ENCODE results near the gene MTRR.

The MTRR gene

GRCh38 chr5:7868773-7869473 lies at the start of gene MTRR, which contains the start of gene FASTKD3:
TSS of gene MTRR (plus strand) at chr5:7869148. CDS start at chr5:7870795, 1,647 bp downstream.
TSS of gene FASTKD3 (minus strand) at chr5:7869031. CDS start at chr5:7868083, 948 bp downstream.
- DNase-seq, result peak; percentile 91

- no peak for DNase-seq
Measured at GRCh38 chr5:7822449-7822848, 46.5 kb upstream of the MTRR start.

- DNase-seq, result no peak
Measured at GRCh38 chr5:7823594-7823993, 45.4 kb upstream of the MTRR start.

- DNase-seq, result no peak
Measured at GRCh38 chr5:7824995-7825394, 44.0 kb upstream of the MTRR start.

GRCh38 chr5:7825630-7826029 lies 43.3 kb upstream of the MTRR start:
- no peak for DNase-seq

- DNase-seq, result no peak
Measured at GRCh38 chr5:7827610-7828009, 41.3 kb upstream of the MTRR start.

GRCh38 chr5:7828269-7828668 lies 40.7 kb upstream of the MTRR start:
- DNase-seq, result no peak

- DNase-seq, result no peak
Measured at GRCh38 chr5:7834982-7835381, 34.0 kb upstream of the MTRR start.

- DNase-seq, result no peak
Measured at GRCh38 chr5:7837403-7837802, 31.5 kb upstream of the MTRR start.

GRCh38 chr5:7842531-7842930 lies 26.4 kb upstream of the MTRR start:
- DNase-seq, result no peak

- DNase-seq, result no peak
Measured at GRCh38 chr5:7844901-7845300, 24.0 kb upstream of the MTRR start.

- no peak for DNase-seq
Measured at GRCh38 chr5:7845557-7845956, 23.4 kb upstream of the MTRR start.

GRCh38 chr5:7846327-7846726 lies 22.6 kb upstream of the MTRR start:
- no peak for DNase-seq

GRCh38 chr5:7848296-7848695 lies 20.7 kb upstream of the MTRR start:
- no peak for DNase-seq

GRCh38 chr5:7849681-7850394 lies 19.1 kb upstream of the MTRR start:
- DNase-seq, result no peak

GRCh38 chr5:7850395-7851239 lies 18.3 kb upstream of the MTRR start, which contains the start of gene CFAP90:
TSS of gene CFAP90 (minus strand) at chr5:7851133. CDS start at chr5:7851021, 112 bp downstream.
- peak; percentile 18 for DNase-seq

GRCh38 chr5:7851240-7851592 lies 17.7 kb upstream of the MTRR start:
- DNase-seq, result no peak

- no peak for DNase-seq
Measured at GRCh38 chr5:7851617-7852289, 17.2 kb upstream of the MTRR start.

- DNase-seq, result no peak
Measured at GRCh38 chr5:7852542-7852941, 16.4 kb upstream of the MTRR start.

GRCh38 chr5:7852988-7853387 lies 16.0 kb upstream of the MTRR start:
- DNase-seq, result no peak

- no peak for DNase-seq
Measured at GRCh38 chr5:7855611-7856010, 13.3 kb upstream of the MTRR start.

GRCh38 chr5:7856855-7857254 lies 12.1 kb upstream of the MTRR start:
- no peak for DNase-seq

GRCh38 chr5:7857361-7857760 lies 11.6 kb upstream of the MTRR start:
- no peak for DNase-seq

All from activated naive CD4-positive, alpha-beta T cell treated with anti-CD3 and anti-CD28 coated beads, Interleukin-2, amount 50 U/mL, for 16 hours (primary cell).